Suprapubic skin (tissue), 4 donors: Measurements from ENCODE around the gene CHRNB4. TPM values are rescaled to one million over a fixed set of nuclear protein-coding genes. Genes with fewer than 3 reads are reported as not detected.

Experiments used
- DNase-seq, 2 donors: peaks; one replicate each; pipeline ENCODE4 v3.0.0-alpha.2; 2019; ENCODE audit warnings: low spot score in 2 of 2
- H3K27ac ChIP-seq: fragments of 200-600 bp; sonication (generic); one replicate; pipeline ENCODE4 v1.5.1; 2019
- H3K27me3 ChIP-seq: fragments of 200-600 bp; sonication (generic); one replicate; pipeline ENCODE4 v1.5.1; 2019
- H3K36me3 ChIP-seq: fragments of 200-600 bp; sonication (generic); one replicate; pipeline ENCODE4 v1.5.1; 2019
- H3K4me1 ChIP-seq: fragments of 200-600 bp; sonication (generic); one replicate; pipeline ENCODE4 v1.5.1; 2019
- H3K4me3 ChIP-seq: fragments of 200-600 bp; sonication (generic); one replicate; pipeline ENCODE4 v1.5.1; 2019; ENCODE audit warnings: mild to moderate bottlenecking
- H3K9me3 ChIP-seq: fragments of 200-600 bp; sonication (generic); one replicate; pipeline ENCODE4 v1.5.1; 2019
- EP300 ChIP-seq: sonication (generic); formaldehyde crosslinking; IDR thresholded peaks from one replicate; pipeline ENCODE4 v1.6.1; 2017; ENCODE audit warnings: antibody characterized with exemption
- POLR2A ChIP-seq, 2 donors: fragments of 450-650 bp; IDR thresholded peaks; one replicate each; pipeline ENCODE4 v1.6.1; 2017; ENCODE audit warnings: antibody characterized with exemption in 2 of 2, mild to moderate bottlenecking in 2 of 2, moderate library complexity in 2 of 2
- POLR2AphosphoS5 ChIP-seq, 3 donors: sonication (generic); formaldehyde crosslinking; IDR thresholded peaks; one replicate each; pipeline ENCODE4 v1.6.1; 2017; ENCODE audit warnings: antibody characterized with exemption in 3 of 3
- WGBS: methylation state at CpG from one replicate; pipeline ENCODE4 v1.1.5; 2018; 5-methylcytosine and 5-hydroxymethylcytosine counted together
- total RNA-seq, 4 donors: library from RNA; depleted of rRNA; stranded (reverse); fragments of >200 nt; gene quantifications; one replicate each; pipeline ENCODE4 v1.1.0, GENCODE V29; 2016
- TF ChIP-seq, protein P1 (sequence below), 2 donors: fragments of 200-600 bp in 1 of 2; fragments of 450-650 bp in 1 of 2; sonication (generic) in 1 of 2; IDR thresholded peaks; one replicate each; pipeline ENCODE4 v1.5.1; 2016 to 2019; ENCODE audit warnings: antibody characterized with exemption in 2 of 2, mild to moderate bottlenecking in 1 of 2, moderate library complexity in 1 of 2

Gene CHRNB4
- total RNA-seq, 4 donors from 2014 or later = 0.47 TPM; not detected in 3

DNA sequence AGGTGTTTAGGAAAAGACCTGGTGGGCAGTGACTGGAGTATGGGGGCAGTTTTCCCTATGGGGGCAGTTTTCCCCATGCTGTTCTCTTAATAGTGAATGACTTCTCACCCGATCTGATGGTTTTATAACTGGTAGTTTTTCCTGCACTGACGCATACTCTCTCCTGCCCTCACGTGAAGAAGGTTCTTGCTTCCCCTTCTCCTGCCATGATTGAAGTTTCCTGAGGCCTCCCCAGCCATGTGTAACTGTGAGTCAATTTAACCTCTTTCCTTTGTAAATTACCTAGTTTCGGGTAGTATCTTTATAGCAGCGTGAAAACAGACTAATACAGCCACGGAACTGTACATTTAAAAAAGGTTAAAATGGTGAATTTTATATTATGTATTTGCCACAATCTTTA, 25.0 kb upstream of the CHRNB4 start:
- Histone ChIP-seq H3K36me3 (no peaks in the 10 kb centered on the region), H3K27ac (no peak overlapping the region), H3K4me1 (no peaks in the 10 kb centered on the region), H3K27me3 (peaks cover 3% of the 10 kb centered on the region), H3K9me3 (no peaks in the 10 kb centered on the region), H3K4me3 (no peak overlapping the region)
- DNase-seq = no peak
- TF ChIP-seq POLR2A (IDR thresholded peaks at IDR 0.05) (no peak), POLR2AphosphoS5 (IDR thresholded peaks at IDR 0.05) (no peak), EP300 (no peak)
- TF ChIP-seq, protein P1, sequence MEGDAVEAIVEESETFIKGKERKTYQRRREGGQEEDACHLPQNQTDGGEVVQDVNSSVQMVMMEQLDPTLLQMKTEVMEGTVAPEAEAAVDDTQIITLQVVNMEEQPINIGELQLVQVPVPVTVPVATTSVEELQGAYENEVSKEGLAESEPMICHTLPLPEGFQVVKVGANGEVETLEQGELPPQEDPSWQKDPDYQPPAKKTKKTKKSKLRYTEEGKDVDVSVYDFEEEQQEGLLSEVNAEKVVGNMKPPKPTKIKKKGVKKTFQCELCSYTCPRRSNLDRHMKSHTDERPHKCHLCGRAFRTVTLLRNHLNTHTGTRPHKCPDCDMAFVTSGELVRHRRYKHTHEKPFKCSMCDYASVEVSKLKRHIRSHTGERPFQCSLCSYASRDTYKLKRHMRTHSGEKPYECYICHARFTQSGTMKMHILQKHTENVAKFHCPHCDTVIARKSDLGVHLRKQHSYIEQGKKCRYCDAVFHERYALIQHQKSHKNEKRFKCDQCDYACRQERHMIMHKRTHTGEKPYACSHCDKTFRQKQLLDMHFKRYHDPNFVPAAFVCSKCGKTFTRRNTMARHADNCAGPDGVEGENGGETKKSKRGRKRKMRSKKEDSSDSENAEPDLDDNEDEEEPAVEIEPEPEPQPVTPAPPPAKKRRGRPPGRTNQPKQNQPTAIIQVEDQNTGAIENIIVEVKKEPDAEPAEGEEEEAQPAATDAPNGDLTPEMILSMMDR (IDR thresholded peaks at IDR 0.05) = no peak
- WGBS = 93% methylated on average over 6 of the region's 6 CpGs

DNA sequence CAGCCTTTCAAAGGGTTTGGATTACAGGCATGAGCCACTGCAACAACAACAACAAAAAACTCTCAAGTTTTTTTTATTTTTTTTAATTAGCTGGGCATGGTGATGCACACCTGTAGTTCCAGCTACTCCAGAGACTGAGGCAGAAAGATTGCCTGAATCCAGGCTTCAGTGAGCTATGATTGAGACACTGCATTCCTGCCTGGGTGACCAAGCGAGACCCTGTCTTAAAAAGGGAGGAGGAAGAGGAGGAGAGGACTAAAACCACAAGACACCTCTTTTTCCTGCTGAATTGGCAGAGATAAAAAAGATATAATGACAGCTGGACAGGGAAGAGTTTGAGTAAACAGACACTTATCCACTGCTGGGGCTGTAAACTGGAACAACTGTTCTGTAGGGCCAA, 22.7 kb upstream of the CHRNB4 start:
- Histone ChIP-seq H3K27me3 (peaks cover 3% of the 10 kb centered on the region), H3K27ac (no peak overlapping the region), H3K4me3 (no peak overlapping the region), H3K9me3 (no peaks in the 10 kb centered on the region), H3K36me3 (no peaks in the 10 kb centered on the region), H3K4me1 (no peaks in the 10 kb centered on the region)
- TF ChIP-seq POLR2A (IDR thresholded peaks at IDR 0.05) = no peak
- TF ChIP-seq EP300 = no peak
- TF ChIP-seq POLR2AphosphoS5 (IDR thresholded peaks at IDR 0.05) = no peak
- TF ChIP-seq, protein P1 (IDR thresholded peaks at IDR 0.05) = no peak
- WGBS = 82% methylated on average over 1 of the region's 1 CpG
- DNase-seq = no peak

DNA sequence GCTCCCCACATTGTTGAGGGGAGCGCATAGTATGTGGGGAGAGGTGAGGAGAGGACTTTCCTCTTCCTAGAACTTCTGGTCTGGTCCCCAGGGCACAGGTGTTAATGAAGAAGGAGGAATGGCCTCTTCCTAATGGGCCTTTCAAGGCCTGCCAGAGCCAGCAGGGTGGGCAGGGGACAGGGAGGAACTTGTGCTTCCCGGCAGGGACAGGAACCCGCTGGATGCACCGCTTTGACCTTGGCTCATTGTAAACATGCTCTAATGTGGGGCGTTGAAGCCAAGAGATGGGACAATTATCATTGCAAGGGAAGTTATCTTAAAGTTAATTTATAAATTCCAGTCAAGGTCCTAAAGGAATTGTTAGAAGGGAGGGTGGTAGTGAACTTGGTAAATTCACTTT, 21.0 kb upstream of the CHRNB4 start:
- H3K4me3 ChIP-seq = no peak overlapping the region
- 77% methylated on average over 5 of the region's 5 CpGs for WGBS
- H3K4me1 ChIP-seq = no peaks in the 10 kb centered on the region

DNA sequence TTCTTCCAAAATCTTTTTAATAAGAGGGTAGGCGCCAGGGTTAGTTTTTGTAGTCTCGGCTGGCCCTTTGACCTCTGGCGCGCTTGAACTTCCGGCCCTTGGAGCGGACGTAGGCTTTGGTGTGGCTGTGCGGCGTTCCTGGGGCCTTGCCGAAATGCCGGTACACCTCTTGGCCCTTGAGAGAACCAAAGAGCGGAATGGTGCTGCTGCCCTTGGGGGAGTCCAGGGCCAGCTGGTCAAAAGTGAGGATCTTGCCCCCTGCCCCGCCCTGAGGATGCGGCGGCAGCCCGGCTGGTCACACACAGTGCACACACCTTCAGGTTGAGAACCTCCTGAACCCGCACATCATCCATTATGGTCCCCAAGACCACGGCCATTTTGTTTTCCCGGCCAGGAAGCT, 20.0 kb upstream of the CHRNB4 start:
- no peak for DNase-seq
- 90% methylated on average over 18 of the region's 19 CpGs for WGBS
- H3K27ac ChIP-seq = no peak overlapping the region
- TF ChIP-seq POLR2A (IDR thresholded peaks at IDR 0.05) = no peak
- no peak for TF ChIP-seq EP300
- H3K4me1 ChIP-seq = no peaks in the 10 kb centered on the region
- H3K9me3 ChIP-seq = no peaks in the 10 kb centered on the region
- no peak overlapping the region for H3K4me3 ChIP-seq
- H3K36me3 ChIP-seq = no peaks in the 10 kb centered on the region
- peaks cover 3% of the 10 kb centered on the region for H3K27me3 ChIP-seq

More for the DNA sequence above, 21.0 kb upstream of the CHRNB4 start:
- TF ChIP-seq EP300 (no peak), POLR2AphosphoS5 (IDR thresholded peaks at IDR 0.05) (no peak), POLR2A (IDR thresholded peaks at IDR 0.05) (no peak)
- TF ChIP-seq, protein P1 (IDR thresholded peaks at IDR 0.05) = no peak
- Histone ChIP-seq H3K36me3 (no peaks in the 10 kb centered on the region), H3K27ac (no peak overlapping the region), H3K9me3 (no peaks in the 10 kb centered on the region), H3K27me3 (peaks cover 3% of the 10 kb centered on the region)
- no peak for DNase-seq

DNA sequence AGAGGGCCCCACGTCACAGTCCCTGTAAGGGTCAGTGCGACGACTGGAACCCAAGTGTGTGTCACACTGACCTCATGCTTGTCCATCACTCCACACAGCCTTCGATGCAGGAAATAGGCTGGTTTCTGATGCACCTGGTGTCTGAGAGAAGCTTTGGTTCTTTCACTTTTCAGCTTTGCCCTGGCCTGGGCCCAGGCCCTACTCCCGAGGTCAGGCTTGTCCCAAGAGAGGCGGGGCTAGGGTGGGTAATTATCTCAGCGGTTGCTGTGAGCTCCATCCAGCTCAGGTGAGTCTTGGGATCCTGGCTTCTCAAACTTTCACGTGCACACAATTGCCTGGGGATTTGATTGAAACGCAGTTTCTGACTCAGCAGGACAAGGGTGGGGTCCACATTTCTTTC, 19.6 kb upstream of the CHRNB4 start:
- 65% methylated on average over 8 of the region's 9 CpGs for WGBS
- H3K27ac ChIP-seq = no peak overlapping the region
- no peak for TF ChIP-seq EP300
- TF ChIP-seq, protein P1 (IDR thresholded peaks at IDR 0.05) = no peak
- TF ChIP-seq POLR2A (IDR thresholded peaks at IDR 0.05) = no peak
- H3K27me3 ChIP-seq = peaks cover 3% of the 10 kb centered on the region
- no peak for DNase-seq
- H3K4me3 ChIP-seq = no peak overlapping the region
- H3K9me3 ChIP-seq = no peaks in the 10 kb centered on the region
- H3K4me1 ChIP-seq = no peaks in the 10 kb centered on the region
- H3K36me3 ChIP-seq = no peaks in the 10 kb centered on the region

DNA sequence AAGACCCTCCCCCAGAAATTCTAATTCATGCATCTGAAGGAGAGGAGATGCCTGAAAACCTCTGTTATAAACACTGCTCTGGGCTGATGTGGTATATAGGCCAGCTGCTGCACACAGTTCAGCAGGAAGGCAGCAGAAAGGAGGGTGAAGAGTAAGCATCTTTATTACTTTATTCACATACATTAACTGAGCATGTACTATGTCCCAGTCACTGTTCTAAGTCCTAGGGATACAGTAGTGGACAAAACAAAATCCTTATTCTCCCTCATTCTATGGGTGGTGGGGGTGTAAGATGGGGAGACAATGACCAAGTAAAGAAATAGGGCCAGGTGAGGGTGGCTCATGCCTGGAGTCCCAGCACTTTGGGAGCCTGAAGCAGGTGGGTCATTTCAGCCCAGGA, 17.8 kb upstream of the CHRNB4 start:
- peaks cover 13% of the 10 kb centered on the region for H3K27me3 ChIP-seq
- DNase-seq = no peak
- H3K27ac ChIP-seq = no peak overlapping the region
- H3K36me3 ChIP-seq = no peaks in the 10 kb centered on the region
- H3K9me3 ChIP-seq = no peaks in the 10 kb centered on the region
- no peak overlapping the region for H3K4me3 ChIP-seq
- H3K4me1 ChIP-seq = no peaks in the 10 kb centered on the region
- TF ChIP-seq, protein P1 (IDR thresholded peaks at IDR 0.05) = no peak
- TF ChIP-seq EP300 (no peak), POLR2A (IDR thresholded peaks at IDR 0.05) (no peak), POLR2AphosphoS5 (IDR thresholded peaks at IDR 0.05) (no peak)
